RWPE1 (cell line): ENCODE data around the gene TXNDC5.

Source experiments
- CTCF ChIA-PET: fragments of 350-600 bp; sonication (Branson Sonifier 250); formaldehyde crosslinking; extraction: SDS; loops from one replicate; lab custom pipeline; 2021; lab: Yijun Ruan, JAX
- POLR2A ChIA-PET: fragments of 400-600 bp; formaldehyde crosslinking; extraction: SDS; loops from one replicate; lab custom pipeline; 2020; ENCODE audit warnings: antibody characterized with exemption; ENCODE audit not compliant: low non-redundant PET; lab: Yijun Ruan, JAX
- DNase-seq: peaks from one replicate; pipeline ENCODE4 v3.0.0; 2012; ENCODE audit warnings: low spot score
- H3K27ac ChIP-seq: fragments of 450-650 bp; 2 replicates; pipeline ENCODE4 v1.5.1; 2017
- TF ChIP-seq, protein P1 (sequence below): fragments of 450-650 bp; conservative IDR thresholded peaks from 2 replicates; pipeline ENCODE4 v1.5.1; 2017; ENCODE audit warnings: low read depth, mild to moderate bottlenecking

TXNDC5 gene

GRCh38 chr6:7910654-7911344, at the start of gene TXNDC5:
Gene TXNDC5 (minus strand): TSS chr6:7910788. CDS start chr6:7910776, 12 bp downstream.
- H3K27ac ChIP-seq = peak within 1 kb of the TSS; percentile 76
- CTCF ChIA-PET = interaction anchor here (0.7 kb wide), 1 partner anchor 148 kb away, joined by 3 read pairs; no protein-coding TSS in a partner anchor

DNA sequence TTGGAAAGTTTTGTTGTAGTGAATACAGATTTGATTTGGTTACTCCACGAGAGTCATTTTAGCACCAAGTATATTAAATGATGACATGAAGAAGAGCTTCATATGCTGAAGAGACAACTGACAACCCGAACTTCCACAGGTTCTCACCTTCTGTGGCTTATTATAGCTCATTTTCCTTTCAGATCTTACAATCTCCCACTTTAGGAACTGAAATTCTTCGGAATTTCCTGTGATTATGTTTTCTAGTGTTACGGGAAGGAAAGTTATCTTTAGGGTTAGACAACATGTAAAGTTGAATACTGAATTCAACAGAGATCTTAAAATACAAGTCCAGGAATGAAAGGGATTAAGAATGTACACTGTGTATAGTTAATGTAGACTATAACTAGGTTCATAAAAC, 49.6 kb upstream of the TXNDC5 start:
- POLR2A ChIA-PET = no interaction called here
- no peak for DNase-seq
- TF ChIP-seq, protein P1, sequence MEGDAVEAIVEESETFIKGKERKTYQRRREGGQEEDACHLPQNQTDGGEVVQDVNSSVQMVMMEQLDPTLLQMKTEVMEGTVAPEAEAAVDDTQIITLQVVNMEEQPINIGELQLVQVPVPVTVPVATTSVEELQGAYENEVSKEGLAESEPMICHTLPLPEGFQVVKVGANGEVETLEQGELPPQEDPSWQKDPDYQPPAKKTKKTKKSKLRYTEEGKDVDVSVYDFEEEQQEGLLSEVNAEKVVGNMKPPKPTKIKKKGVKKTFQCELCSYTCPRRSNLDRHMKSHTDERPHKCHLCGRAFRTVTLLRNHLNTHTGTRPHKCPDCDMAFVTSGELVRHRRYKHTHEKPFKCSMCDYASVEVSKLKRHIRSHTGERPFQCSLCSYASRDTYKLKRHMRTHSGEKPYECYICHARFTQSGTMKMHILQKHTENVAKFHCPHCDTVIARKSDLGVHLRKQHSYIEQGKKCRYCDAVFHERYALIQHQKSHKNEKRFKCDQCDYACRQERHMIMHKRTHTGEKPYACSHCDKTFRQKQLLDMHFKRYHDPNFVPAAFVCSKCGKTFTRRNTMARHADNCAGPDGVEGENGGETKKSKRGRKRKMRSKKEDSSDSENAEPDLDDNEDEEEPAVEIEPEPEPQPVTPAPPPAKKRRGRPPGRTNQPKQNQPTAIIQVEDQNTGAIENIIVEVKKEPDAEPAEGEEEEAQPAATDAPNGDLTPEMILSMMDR = no peak
- no peak overlapping the region for H3K27ac ChIP-seq
- CTCF ChIA-PET = interaction anchor here (0.7 kb wide), 1 partner anchor 88 kb away, joined by 3 read pairs; no protein-coding TSS in a partner anchor

More at GRCh38 chr6:7910654-7911344, at the start of gene TXNDC5:
- TF ChIP-seq, protein P1 = no peak
- DNase-seq = peak; percentile 82
- POLR2A ChIA-PET = no interaction called here

DNA sequence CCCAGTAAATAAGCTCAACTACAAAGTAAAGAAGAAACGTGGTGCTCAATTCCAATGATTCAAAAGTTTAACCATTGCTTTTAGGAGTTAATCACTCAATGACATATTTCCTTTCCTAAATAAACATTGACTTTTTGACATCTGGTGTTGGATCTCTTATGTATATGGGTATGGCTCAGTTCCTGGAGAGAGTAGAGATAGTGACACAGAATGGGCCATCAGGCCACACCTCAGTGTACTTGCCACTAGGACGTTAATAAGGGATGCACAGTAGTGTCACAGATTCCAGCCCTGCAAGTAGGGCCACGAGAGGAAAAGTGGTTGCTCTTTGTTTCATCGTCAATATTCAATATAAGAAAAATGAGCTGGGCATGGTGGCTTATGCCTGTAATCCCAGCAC, 48.9 kb upstream of the TXNDC5 start:
- H3K27ac ChIP-seq = no peak overlapping the region
- CTCF ChIA-PET = interaction anchor here (0.6 kb wide), 1 partner anchor 978 kb away, joined by 3 read pairs; no protein-coding TSS in a partner anchor
- no peak for DNase-seq
- POLR2A ChIA-PET = no interaction called here
- TF ChIP-seq, protein P1 = no peak

GRCh38 chr6:7958464-7958863, 47.9 kb upstream of the TXNDC5 start:
- DNase-seq = no peak
- POLR2A ChIA-PET = no interaction called here
- CTCF ChIA-PET = no interaction called here

GRCh38 chr6:7956257-7956656, 45.7 kb upstream of the TXNDC5 start:
- CTCF ChIA-PET = no interaction called here
- H3K27ac ChIP-seq = no peak overlapping the region
- TF ChIP-seq, protein P1 = no peak
- POLR2A ChIA-PET = no interaction called here
- DNase-seq = no peak

More at GRCh38 chr6:7958464-7958863, 47.9 kb upstream of the TXNDC5 start:
- TF ChIP-seq, protein P1 = no peak
- no peak overlapping the region for H3K27ac ChIP-seq

- ChIA-PET POLR2A (no interaction called here), CTCF (no interaction called here)
- H3K27ac ChIP-seq = no peak overlapping the region
- TF ChIP-seq, protein P1 = no peak
- DNase-seq = no peak
These were observed 44.1 kb upstream of the TXNDC5 start for GRCh38 chr6:7954477-7955200.
